ENCODE data around the gene TNFRSF1B. TPM values are rescaled to one million over a fixed set of nuclear protein-coding genes. Genes with fewer than 3 reads are reported as not detected.

Gene TNFRSF1B
- total RNA-seq, 1 experiment from 2014 or later, result not detected

DNA sequence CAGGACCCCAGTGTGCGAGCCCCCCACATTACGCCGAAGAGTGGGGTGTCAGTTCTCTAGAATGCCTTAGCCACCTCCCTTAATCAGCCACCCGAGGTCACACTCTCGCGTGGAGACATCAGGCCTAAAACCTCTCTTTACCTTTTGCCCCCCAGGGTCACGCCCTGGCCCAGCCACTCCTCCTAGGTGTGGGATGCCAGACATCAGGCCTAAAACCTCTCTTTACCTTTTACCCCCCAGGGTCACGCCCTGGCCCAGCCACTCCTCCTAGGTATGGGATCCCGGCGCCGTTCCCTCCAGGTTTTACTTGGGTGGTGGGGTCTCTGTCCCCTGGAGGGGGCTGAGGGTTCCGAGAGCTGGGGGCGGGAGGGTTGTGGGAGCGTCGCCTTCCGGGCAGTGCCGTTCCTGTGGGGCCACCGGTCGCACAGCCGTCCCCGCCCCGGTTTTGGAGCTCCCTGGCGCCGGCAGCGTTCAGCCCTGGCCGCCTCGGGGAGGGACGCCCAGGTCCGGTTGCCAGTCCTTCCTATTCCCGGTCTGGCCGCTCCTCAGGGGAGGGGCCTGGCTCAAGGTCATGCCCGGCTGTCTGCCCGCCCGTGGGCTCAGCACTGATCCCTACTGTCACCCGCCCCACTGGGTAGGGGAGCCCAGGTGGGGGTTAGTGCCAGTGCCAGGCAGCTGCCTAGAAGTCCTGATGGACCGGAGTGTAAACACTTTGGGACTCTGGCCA, 63.9 kb downstream of the TNFRSF1B start:
- DNase-seq, result peak; percentile 48
- peaks cover 5% of the 10 kb centered on the region; the same call in 1 of the 2 replicates for H4K20me1 ChIP-seq (ENCODE audit: insufficient read depth, low read depth, low read length)
- no peaks in the 10 kb centered on the region for H3K36me3 ChIP-seq (ENCODE audit: insufficient read depth, low read length)
- H3K4me3 ChIP-seq (ENCODE audit: low read length), result peak overlapping the region; percentile 99
- H3K4me2 ChIP-seq (ENCODE audit: low read depth, low read length, poor library complexity, severe bottlenecking), result peak overlapping the region; percentile 80
- H3K4me1 ChIP-seq (ENCODE audit: low read length), result peaks cover 13% of the 10 kb centered on the region
- peaks cover 33% of the 10 kb centered on the region for H3K79me2 ChIP-seq (ENCODE audit: low read length)
- no peaks in the 10 kb centered on the region for H3K27me3 ChIP-seq (ENCODE audit: low read length)
- peak overlapping the region; percentile 93; the same call in 1 of the 2 replicates for H2AFZ ChIP-seq (ENCODE audit: low read length)
- H3K9me2 ChIP-seq (replicated peaks; ENCODE audit: insufficient read depth, low read length), result no peaks in the 10 kb centered on the region
- H3K9me3 ChIP-seq (ENCODE audit: low read length), result no peaks in the 10 kb centered on the region
- H3K9ac ChIP-seq (ENCODE audit: low read length), result peak overlapping the region; percentile 95
- no peak overlapping the region for H3K27ac ChIP-seq (ENCODE audit: low read length)

DNA sequence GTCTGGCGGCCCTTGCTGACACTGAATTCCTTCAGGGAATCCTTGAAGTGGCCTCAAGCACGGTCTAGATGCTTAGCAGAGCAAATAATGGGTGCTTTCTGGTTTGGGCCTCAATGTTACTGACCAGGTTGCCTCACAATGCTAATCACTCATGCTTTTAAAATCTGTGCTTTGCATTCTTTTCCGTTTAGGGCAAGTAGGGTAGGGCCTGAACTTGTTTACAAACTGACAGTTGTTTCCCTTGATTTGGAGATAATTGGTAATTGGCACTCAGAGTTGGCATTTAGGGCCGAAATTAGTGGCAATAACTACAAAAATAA, 64.4 kb downstream of the TNFRSF1B start:
- Histone ChIP-seq H3K27ac (ENCODE audit: low read length) (no peak overlapping the region), H3K36me3 (ENCODE audit: insufficient read depth, low read length) (no peaks in the 10 kb centered on the region), H2AFZ (ENCODE audit: low read length) (no peak overlapping the region), H3K9me2 (replicated peaks; ENCODE audit: insufficient read depth, low read length) (no peaks in the 10 kb centered on the region), H3K4me1 (ENCODE audit: low read length) (peaks cover 13% of the 10 kb centered on the region), H3K79me2 (ENCODE audit: low read length) (peaks cover 33% of the 10 kb centered on the region), H3K27me3 (ENCODE audit: low read length) (no peaks in the 10 kb centered on the region), H3K4me2 (ENCODE audit: low read depth, low read length, poor library complexity, severe bottlenecking) (peak overlapping the region; percentile 80), H3K9me3 (ENCODE audit: low read length) (no peaks in the 10 kb centered on the region), H3K9ac (ENCODE audit: low read length) (peak overlapping the region; percentile 95), H4K20me1 (ENCODE audit: insufficient read depth, low read depth, low read length) (peaks cover 5% of the 10 kb centered on the region; the same call in 1 of the 2 replicates), H3K4me3 (ENCODE audit: low read length) (peak overlapping the region; percentile 99)
- no peak for DNase-seq

- Histone ChIP-seq H3K4me3 (ENCODE audit: low read length) (no peak overlapping the region), H3K4me2 (ENCODE audit: low read depth, low read length, poor library complexity, severe bottlenecking) (peak overlapping the region; percentile 80), H3K79me2 (ENCODE audit: low read length) (peaks cover 33% of the 10 kb centered on the region)
Observed at GRCh38 chr1:12232221-12232620, 65.4 kb downstream of the TNFRSF1B start.

GRCh38 chr1:12244078-12244477, 77.3 kb downstream of the TNFRSF1B start:
- Histone ChIP-seq H3K4me1 (ENCODE audit: low read length) (no peaks in the 10 kb centered on the region), H3K4me2 (ENCODE audit: low read depth, low read length, poor library complexity, severe bottlenecking) (no peak overlapping the region), H3K4me3 (ENCODE audit: low read length) (no peak overlapping the region), H3K27ac (ENCODE audit: low read length) (no peak overlapping the region), H4K20me1 (ENCODE audit: insufficient read depth, low read depth, low read length) (no peaks in the 10 kb centered on the region), H3K36me3 (ENCODE audit: insufficient read depth, low read length) (peaks cover 3% of the 10 kb centered on the region; the same call in 1 of the 2 replicates), H3K27me3 (ENCODE audit: low read length) (no peaks in the 10 kb centered on the region), H3K9me3 (ENCODE audit: low read length) (no peaks in the 10 kb centered on the region), H3K79me2 (ENCODE audit: low read length) (peaks cover 5% of the 10 kb centered on the region; the same call in 1 of the 2 replicates), H3K9ac (ENCODE audit: low read length) (no peak overlapping the region), H2AFZ (ENCODE audit: low read length) (no peak overlapping the region), H3K9me2 (replicated peaks; ENCODE audit: insufficient read depth, low read length) (no peaks in the 10 kb centered on the region)
- DNase-seq, result no peak

More at GRCh38 chr1:12232221-12232620, 65.4 kb downstream of the TNFRSF1B start:
- peaks cover 13% of the 10 kb centered on the region for H3K4me1 ChIP-seq (ENCODE audit: low read length)
- no peaks in the 10 kb centered on the region for H3K9me3 ChIP-seq (ENCODE audit: low read length)
- H4K20me1 ChIP-seq (ENCODE audit: insufficient read depth, low read depth, low read length), result peaks cover 5% of the 10 kb centered on the region; the same call in 1 of the 2 replicates
- 0 out of 2 replicates have a peak overlapping the region, but pooled peaks have one; percentile 21 for H3K9ac ChIP-seq (ENCODE audit: low read length)
- H3K36me3 ChIP-seq (ENCODE audit: insufficient read depth, low read length), result no peaks in the 10 kb centered on the region
- no peak for DNase-seq
- no peak overlapping the region for H3K27ac ChIP-seq (ENCODE audit: low read length)
- H3K9me2 ChIP-seq (replicated peaks; ENCODE audit: insufficient read depth, low read length), result no peaks in the 10 kb centered on the region
- no peak overlapping the region for H2AFZ ChIP-seq (ENCODE audit: low read length)
- no peaks in the 10 kb centered on the region for H3K27me3 ChIP-seq (ENCODE audit: low read length)

- H3K9ac ChIP-seq (ENCODE audit: low read length), result no peak overlapping the region
- H3K27ac ChIP-seq (ENCODE audit: low read length), result no peak overlapping the region
- H4K20me1 ChIP-seq (ENCODE audit: insufficient read depth, low read depth, low read length), result no peaks in the 10 kb centered on the region
- H3K4me3 ChIP-seq (ENCODE audit: low read length), result no peak overlapping the region
- H3K9me3 ChIP-seq (ENCODE audit: low read length), result no peaks in the 10 kb centered on the region
- no peaks in the 10 kb centered on the region for H3K4me1 ChIP-seq (ENCODE audit: low read length)
- H2AFZ ChIP-seq (ENCODE audit: low read length), result no peak overlapping the region
- H3K27me3 ChIP-seq (ENCODE audit: low read length), result no peaks in the 10 kb centered on the region
- no peaks in the 10 kb centered on the region for H3K9me2 ChIP-seq (replicated peaks; ENCODE audit: insufficient read depth, low read length)
- peaks cover 3% of the 10 kb centered on the region; the same call in 1 of the 2 replicates for H3K36me3 ChIP-seq (ENCODE audit: insufficient read depth, low read length)
- H3K4me2 ChIP-seq (ENCODE audit: low read depth, low read length, poor library complexity, severe bottlenecking), result no peak overlapping the region
- peaks cover 5% of the 10 kb centered on the region; the same call in 1 of the 2 replicates for H3K79me2 ChIP-seq (ENCODE audit: low read length)
- DNase-seq, result no peak
Observed at GRCh38 chr1:12244585-12244984, 77.8 kb downstream of the TNFRSF1B start.

DNA sequence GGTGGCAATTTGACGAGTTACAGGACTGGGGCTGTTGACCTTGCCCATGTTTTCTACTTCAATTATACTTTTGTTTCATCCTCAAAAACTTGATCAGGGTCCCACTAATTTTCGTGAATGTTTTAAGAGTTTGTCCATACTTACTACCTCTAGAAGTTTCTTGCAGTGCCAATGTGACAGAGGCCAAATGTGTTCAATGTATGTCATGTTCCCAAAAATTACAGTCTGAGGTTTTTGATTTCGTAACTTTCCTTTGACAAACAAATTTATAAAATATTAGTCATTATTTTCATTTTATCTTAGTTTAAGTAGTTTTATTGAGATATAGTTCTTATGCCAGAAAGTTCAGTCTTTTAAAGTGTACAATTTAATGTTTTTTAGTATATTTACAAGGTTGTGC, 78.3 kb downstream of the TNFRSF1B start:
- H3K9me3 ChIP-seq (ENCODE audit: low read length), result no peaks in the 10 kb centered on the region
- no peak overlapping the region for H3K4me3 ChIP-seq (ENCODE audit: low read length)
- no peak for DNase-seq
- H3K27me3 ChIP-seq (ENCODE audit: low read length), result no peaks in the 10 kb centered on the region
- H3K79me2 ChIP-seq (ENCODE audit: low read length), result no peaks in the 10 kb centered on the region
- H3K36me3 ChIP-seq (ENCODE audit: insufficient read depth, low read length), result peaks cover 3% of the 10 kb centered on the region; the same call in 1 of the 2 replicates
- H4K20me1 ChIP-seq (ENCODE audit: insufficient read depth, low read depth, low read length), result no peaks in the 10 kb centered on the region
- H3K4me1 ChIP-seq (ENCODE audit: low read length), result no peaks in the 10 kb centered on the region
- H3K9ac ChIP-seq (ENCODE audit: low read length), result no peak overlapping the region
- no peak overlapping the region for H2AFZ ChIP-seq (ENCODE audit: low read length)
- no peak overlapping the region for H3K27ac ChIP-seq (ENCODE audit: low read length)
- no peak overlapping the region for H3K4me2 ChIP-seq (ENCODE audit: low read depth, low read length, poor library complexity, severe bottlenecking)
- no peaks in the 10 kb centered on the region for H3K9me2 ChIP-seq (replicated peaks; ENCODE audit: insufficient read depth, low read length)

- no peak overlapping the region for H3K27ac ChIP-seq (ENCODE audit: low read length)
- H3K4me2 ChIP-seq (ENCODE audit: low read depth, low read length, poor library complexity, severe bottlenecking), result no peak overlapping the region
- H2AFZ ChIP-seq (ENCODE audit: low read length), result no peak overlapping the region
- no peak for DNase-seq
- H3K79me2 ChIP-seq (ENCODE audit: low read length), result no peaks in the 10 kb centered on the region
- H3K9me2 ChIP-seq (replicated peaks; ENCODE audit: insufficient read depth, low read length), result no peaks in the 10 kb centered on the region
- no peak overlapping the region for H3K4me3 ChIP-seq (ENCODE audit: low read length)
- H4K20me1 ChIP-seq (ENCODE audit: insufficient read depth, low read depth, low read length), result no peaks in the 10 kb centered on the region
- no peaks in the 10 kb centered on the region for H3K27me3 ChIP-seq (ENCODE audit: low read length)
- no peak overlapping the region for H3K9ac ChIP-seq (ENCODE audit: low read length)
- H3K36me3 ChIP-seq (ENCODE audit: insufficient read depth, low read length), result peaks cover 3% of the 10 kb centered on the region; the same call in 1 of the 2 replicates
- H3K9me3 ChIP-seq (ENCODE audit: low read length), result no peaks in the 10 kb centered on the region
- no peaks in the 10 kb centered on the region for H3K4me1 ChIP-seq (ENCODE audit: low read length)
Observed at GRCh38 chr1:12245733-12246132, 78.9 kb downstream of the TNFRSF1B start.

DNA sequence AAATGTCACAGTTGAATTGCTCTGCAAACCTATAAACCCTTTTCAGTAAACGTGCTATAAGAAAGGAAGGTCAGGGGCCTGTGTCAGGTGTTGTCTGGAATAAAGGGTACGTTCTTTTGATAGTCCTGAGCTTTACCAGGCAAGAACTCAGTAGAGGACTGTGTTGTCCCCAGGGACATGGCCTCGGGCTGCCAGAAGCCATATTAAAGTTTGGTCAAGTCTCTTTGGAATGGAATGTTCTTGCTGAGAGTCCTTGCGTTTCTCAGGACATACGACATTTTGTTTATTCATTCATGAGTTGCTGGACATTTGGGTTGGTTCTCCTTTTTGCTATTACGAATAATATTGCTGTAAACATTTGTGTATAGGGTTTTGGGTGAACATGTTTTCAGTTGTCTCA, 79.8 kb downstream of the TNFRSF1B start:
- H3K27ac ChIP-seq (ENCODE audit: low read length), result no peak overlapping the region
- H3K79me2 ChIP-seq (ENCODE audit: low read length), result no peaks in the 10 kb centered on the region
- H3K9ac ChIP-seq (ENCODE audit: low read length), result no peak overlapping the region
- H3K27me3 ChIP-seq (ENCODE audit: low read length), result no peaks in the 10 kb centered on the region
- H4K20me1 ChIP-seq (ENCODE audit: insufficient read depth, low read depth, low read length), result no peaks in the 10 kb centered on the region
- H3K4me2 ChIP-seq (ENCODE audit: low read depth, low read length, poor library complexity, severe bottlenecking), result no peak overlapping the region
- DNase-seq, result no peak
- no peaks in the 10 kb centered on the region for H3K9me3 ChIP-seq (ENCODE audit: low read length)
- peaks cover 3% of the 10 kb centered on the region; the same call in 1 of the 2 replicates for H3K36me3 ChIP-seq (ENCODE audit: insufficient read depth, low read length)
- no peaks in the 10 kb centered on the region for H3K9me2 ChIP-seq (replicated peaks; ENCODE audit: insufficient read depth, low read length)
- H2AFZ ChIP-seq (ENCODE audit: low read length), result no peak overlapping the region
- H3K4me3 ChIP-seq (ENCODE audit: low read length), result no peak overlapping the region
- no peaks in the 10 kb centered on the region for H3K4me1 ChIP-seq (ENCODE audit: low read length)

Data from Karpas-422 (cell line).